ENCODE data around the gene TRIM46.
"Not testable (repeated sequence)": the region's sequence is repeated elsewhere in the genome, so short reads cannot be mapped to it uniquely, and the experiment has no call there.

DNA sequence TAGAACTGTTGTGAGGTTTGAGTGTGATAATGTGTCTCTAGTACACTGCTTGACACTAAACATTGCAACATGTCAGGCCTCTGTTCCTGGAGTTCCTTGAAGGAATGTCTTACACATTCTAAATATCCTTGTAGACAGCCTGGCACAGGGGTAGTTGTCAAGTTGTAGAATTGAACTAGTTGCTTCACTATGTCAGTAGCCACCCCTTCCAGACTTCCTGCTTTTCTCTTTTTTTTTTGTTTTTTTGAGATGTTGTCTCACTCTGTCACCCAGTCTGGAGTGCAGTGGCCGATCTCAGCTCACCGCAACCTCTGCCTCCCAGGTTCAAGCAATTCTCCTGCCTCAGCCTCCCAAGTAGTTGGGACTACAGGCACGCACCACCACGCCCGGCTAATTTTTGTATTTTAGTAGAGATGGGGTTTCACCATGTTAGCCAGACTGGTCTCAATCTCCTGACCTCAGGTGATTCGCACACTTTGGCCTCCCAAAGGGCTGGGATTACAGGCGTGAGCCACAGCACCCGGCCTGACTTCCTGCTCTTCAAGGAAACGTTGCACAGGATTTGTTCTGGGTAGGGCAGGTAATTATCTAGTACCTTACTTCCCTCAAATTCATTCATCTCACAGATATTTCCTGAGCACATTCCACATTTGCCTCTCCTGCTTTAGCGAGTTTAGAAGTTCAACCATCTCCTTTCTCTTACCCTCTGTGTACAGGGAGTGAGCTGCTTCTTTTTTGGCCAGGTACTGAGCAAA is 46.7 kb downstream of the TRIM46 start:
- not testable (repeated sequence) for TF ChIP-seq TAF1 (IDR thresholded peaks at IDR 0.05; ENCODE audit: borderline replicate concordance, low read depth, low read length); POLR2A (IDR thresholded peaks at IDR 0.05; ENCODE audit: low read depth, low read length)

All from GM12892 (cell line).